Liver (tissue), 9 donors: ENCODE data around the gene RP9. TPM values are rescaled to one million over a fixed set of nuclear protein-coding genes. Genes with fewer than 3 reads are reported as not detected.

Experiments used
- DNase-seq: peaks from one replicate; pipeline ENCODE4 v3.0.0-alpha.2; 2017; ENCODE audit warnings: low spot score
- H3K27ac ChIP-seq, 2 donors: one replicate each; pipeline ENCODE4 v1.7.0; 2013; ENCODE audit warnings: inconsistent platforms in 2 of 2, low read length in 2 of 2, control low read depth in 1 of 2, low read depth in 1 of 2, mild to moderate bottlenecking in 1 of 2
- H3K27me3 ChIP-seq, 4 donors: one replicate each; pipeline versions ENCODE4 v1.6.1 to v1.7.0; 2013; ENCODE audit warnings: low read length in 3 of 4, inconsistent platforms in 1 of 4, mild to moderate bottlenecking in 1 of 4, moderate library complexity in 1 of 4; ENCODE audit not compliant: control insufficient read depth in 4 of 4, insufficient read depth in 4 of 4
- H3K36me3 ChIP-seq, 4 donors: one replicate each; pipeline versions ENCODE4 v1.6.1 to v1.7.0; 2013; ENCODE audit warnings: low read length in 3 of 4, mild to moderate bottlenecking in 3 of 4, low read depth in 1 of 4, moderate library complexity in 1 of 4; ENCODE audit not compliant: control insufficient read depth in 4 of 4, insufficient read depth in 3 of 4
- H3K4me1 ChIP-seq, 4 donors: one replicate each; pipeline versions ENCODE4 v1.6.1 to v1.7.0; 2013; ENCODE audit warnings: low read length in 3 of 4, mild to moderate bottlenecking in 3 of 4, moderate library complexity in 1 of 4; ENCODE audit not compliant: control insufficient read depth in 4 of 4, insufficient read depth in 4 of 4
- H3K4me3 ChIP-seq, 3 donors: one replicate each; pipeline versions ENCODE4 v1.6.1 to v1.7.0; 2013; ENCODE audit warnings: low read length in 3 of 3, control low read depth in 1 of 3, low read depth in 1 of 3, mild to moderate bottlenecking in 1 of 3
- H3K9ac ChIP-seq, 2 donors: one replicate each; pipeline ENCODE4 v1.7.0; 2013; ENCODE audit warnings: low read length in 2 of 2, mild to moderate bottlenecking in 2 of 2, moderate library complexity in 2 of 2, control low read depth in 1 of 2, low read depth in 1 of 2
- H3K9me3 ChIP-seq, 4 donors: one replicate each; pipeline versions ENCODE4 v1.6.1 to v1.7.0; 2013; ENCODE audit warnings: low read length in 3 of 4; ENCODE audit not compliant: control insufficient read depth in 4 of 4
- EGR1 ChIP-seq, 2 donors: IDR thresholded peaks; 2 replicates each; pipeline ENCODE4 v1.6.1; 2016 to 2018; ENCODE audit warnings: antibody characterized with exemption in 2 of 2, low read depth in 2 of 2
- FOXA1 ChIP-seq: IDR thresholded peaks from 2 replicates; pipeline ENCODE4 v1.6.1; 2016; ENCODE audit warnings: antibody characterized with exemption
- FOXA2 ChIP-seq: IDR thresholded peaks from 2 replicates; pipeline ENCODE4 v1.6.1; 2016; ENCODE audit warnings: antibody characterized with exemption
- GABPA ChIP-seq, 2 donors: IDR thresholded peaks in 1 of 2; conservative IDR thresholded peaks in 1 of 2; 2 replicates each; pipeline ENCODE4 v1.6.1; 2016; ENCODE audit warnings: antibody characterized with exemption in 2 of 2, mild to moderate bottlenecking in 1 of 2, moderate library complexity in 1 of 2
- HNF4A ChIP-seq, 2 donors: conservative IDR thresholded peaks; 2 replicates each; pipeline ENCODE4 v1.6.1; 2016; ENCODE audit warnings: antibody characterized with exemption in 2 of 2, mild to moderate bottlenecking in 2 of 2
- HNF4G ChIP-seq: IDR thresholded peaks from 2 replicates; pipeline ENCODE4 v1.6.1; 2016; ENCODE audit warnings: antibody characterized with exemption
- JUND ChIP-seq, 2 donors: IDR thresholded peaks; 2 replicates each; pipeline ENCODE4 v1.6.1; 2016; ENCODE audit warnings: antibody characterized with exemption in 2 of 2
- NR2F2 ChIP-seq: IDR thresholded peaks from 2 replicates; pipeline ENCODE4 v1.6.1; 2016; ENCODE audit warnings: antibody characterized with exemption
- REST ChIP-seq: IDR thresholded peaks from 2 replicates; pipeline ENCODE4 v1.6.1; 2016; ENCODE audit warnings: antibody characterized with exemption, mild to moderate bottlenecking
- RXRA ChIP-seq, 2 donors: IDR thresholded peaks; 2 replicates each; pipeline ENCODE4 v1.6.1; 2017 to 2018; ENCODE audit warnings: antibody characterized with exemption in 2 of 2, mild to moderate bottlenecking in 1 of 2
- SP1 ChIP-seq: IDR thresholded peaks from 2 replicates; pipeline ENCODE4 v1.6.1; 2018; ENCODE audit warnings: antibody characterized with exemption, mild to moderate bottlenecking
- TAF1 ChIP-seq: conservative IDR thresholded peaks from 2 replicates; pipeline ENCODE4 v1.6.1; 2016; ENCODE audit warnings: antibody characterized with exemption, mild to moderate bottlenecking
- YY1 ChIP-seq: IDR thresholded peaks from 2 replicates; pipeline ENCODE4 v1.6.1; 2016; ENCODE audit warnings: antibody characterized with exemption, mild to moderate bottlenecking
- WGBS: extraction: QIAGEN DNeasy Blood & Tissue Kit; methylation state at CpG from one replicate; pipeline ENCODE4 v1.1.7; 2013; 5-methylcytosine and 5-hydroxymethylcytosine counted together
- polyA plus RNA-seq, 2 donors: library from polyadenylated mRNA; stranded (reverse) in 1 of 2; unstranded in 1 of 2; fragments of 200-250 nt in 1 of 2; fragments of >200 nt in 1 of 2; fragmentation: Nextera tagmentation in 1 of 2; extraction: Ambion mirVana in 1 of 2; gene quantifications; one replicate each; pipeline versions ENCODE4 v1.2.1 to v1.2.3, GENCODE V29; 2013 to 2015
- total RNA-seq, 2 donors: library from RNA; depleted of rRNA; stranded (reverse); fragments of >200 nt; gene quantifications; one replicate each; pipeline ENCODE4 v1.2.3, GENCODE V29; 2014
- TF ChIP-seq, protein P1 (sequence below): IDR thresholded peaks from 2 replicates; pipeline ENCODE4 v1.6.1; 2016; ENCODE audit warnings: antibody characterized with exemption
- TF ChIP-seq, protein P2 (sequence below): fragments of 150-350 bp; IDR thresholded peaks from 2 replicates; pipeline ENCODE4 v1.5.1; 2017; ENCODE audit warnings: improper control_type of control experiment, low read depth, low read length; ENCODE audit not compliant: missing input control
- TF ChIP-seq, protein P3 (sequence below): IDR thresholded peaks from 2 replicates; pipeline ENCODE4 v1.6.1; 2016; ENCODE audit warnings: antibody characterized with exemption
- donor health status: healthy.
- donor health status: healthy.
- donor health status: healthy.
- donor health status: healthy.
- donor health status: healthy.

Gene RP9
- total and polyA plus RNA-seq, 4 donors: 3.3 to 7.7 (median 4.4) TPM

- Histone ChIP-seq H3K27ac (no peak overlapping the region), H3K27me3 (no peaks in the 10 kb centered on the region), H3K4me3 (no peak overlapping the region), H3K9ac (no peak overlapping the region), H3K36me3 (peaks cover 5 to 46% (median 38%) of the 10 kb centered on the region in 4 donors), H3K4me1 (peaks cover 0 to 9% (median 5%) of the 10 kb centered on the region in 4 donors), H3K9me3 (no peaks in the 10 kb centered on the region)
- no peak for DNase-seq
- 90% methylated on average over 3 of the region's 3 CpGs for WGBS
- TF ChIP-seq RXRA (IDR thresholded peaks at IDR 0.05): no peak
- TF ChIP-seq, protein P1, sequence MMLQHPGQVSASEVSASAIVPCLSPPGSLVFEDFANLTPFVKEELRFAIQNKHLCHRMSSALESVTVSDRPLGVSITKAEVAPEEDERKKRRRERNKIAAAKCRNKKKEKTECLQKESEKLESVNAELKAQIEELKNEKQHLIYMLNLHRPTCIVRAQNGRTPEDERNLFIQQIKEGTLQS: no peak
- TF ChIP-seq GABPA (IDR thresholded peaks at IDR 0.05 in 1 of 2, conservative IDR thresholded peaks at IDR 0.05 in 1 of 2): no peak
- TF ChIP-seq TAF1: no peak
- no peak for TF ChIP-seq HNF4G
- no peak for TF ChIP-seq SP1
- TF ChIP-seq FOXA2: no peak
- no peak for TF ChIP-seq HNF4A (conservative IDR thresholded peaks at IDR 0.05)
- no peak for TF ChIP-seq REST
- TF ChIP-seq NR2F2: no peak
- TF ChIP-seq, protein P2, sequence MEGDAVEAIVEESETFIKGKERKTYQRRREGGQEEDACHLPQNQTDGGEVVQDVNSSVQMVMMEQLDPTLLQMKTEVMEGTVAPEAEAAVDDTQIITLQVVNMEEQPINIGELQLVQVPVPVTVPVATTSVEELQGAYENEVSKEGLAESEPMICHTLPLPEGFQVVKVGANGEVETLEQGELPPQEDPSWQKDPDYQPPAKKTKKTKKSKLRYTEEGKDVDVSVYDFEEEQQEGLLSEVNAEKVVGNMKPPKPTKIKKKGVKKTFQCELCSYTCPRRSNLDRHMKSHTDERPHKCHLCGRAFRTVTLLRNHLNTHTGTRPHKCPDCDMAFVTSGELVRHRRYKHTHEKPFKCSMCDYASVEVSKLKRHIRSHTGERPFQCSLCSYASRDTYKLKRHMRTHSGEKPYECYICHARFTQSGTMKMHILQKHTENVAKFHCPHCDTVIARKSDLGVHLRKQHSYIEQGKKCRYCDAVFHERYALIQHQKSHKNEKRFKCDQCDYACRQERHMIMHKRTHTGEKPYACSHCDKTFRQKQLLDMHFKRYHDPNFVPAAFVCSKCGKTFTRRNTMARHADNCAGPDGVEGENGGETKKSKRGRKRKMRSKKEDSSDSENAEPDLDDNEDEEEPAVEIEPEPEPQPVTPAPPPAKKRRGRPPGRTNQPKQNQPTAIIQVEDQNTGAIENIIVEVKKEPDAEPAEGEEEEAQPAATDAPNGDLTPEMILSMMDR: no peak
Observed at GRCh38 chr7:33100770-33101169, 8.4 kb downstream of the RP9 start.

- 82% methylated on average over 4 of the region's 4 CpGs for WGBS
- Histone ChIP-seq H3K4me1 (peaks cover 0 to 9% (median 5%) of the 10 kb centered on the region in 4 donors), H3K4me3 (no peak overlapping the region), H3K9ac (no peak overlapping the region), H3K9me3 (no peaks in the 10 kb centered on the region), H3K36me3 (peaks cover 5 to 56% (median 45%) of the 10 kb centered on the region in 4 donors), H3K27ac (no peak overlapping the region), H3K27me3 (no peaks in the 10 kb centered on the region)
- no peak for DNase-seq
- TF ChIP-seq, protein P3, sequence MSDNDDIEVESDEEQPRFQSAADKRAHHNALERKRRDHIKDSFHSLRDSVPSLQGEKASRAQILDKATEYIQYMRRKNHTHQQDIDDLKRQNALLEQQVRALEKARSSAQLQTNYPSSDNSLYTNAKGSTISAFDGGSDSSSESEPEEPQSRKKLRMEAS: no peak
- no peak for TF ChIP-seq YY1
- no peak for TF ChIP-seq JUND (IDR thresholded peaks at IDR 0.05)
- TF ChIP-seq, protein P2: no peak
- no peak for TF ChIP-seq RXRA (IDR thresholded peaks at IDR 0.05)
- TF ChIP-seq REST: no peak
- no peak for TF ChIP-seq HNF4G
- no peak for TF ChIP-seq TAF1
- TF ChIP-seq SP1: no peak
- no peak for TF ChIP-seq FOXA1
- TF ChIP-seq EGR1 (IDR thresholded peaks at IDR 0.05; ENCODE audit: low read depth in 2 of 2): no peak
- TF ChIP-seq NR2F2: no peak
- no peak for TF ChIP-seq FOXA2
Observed at GRCh38 chr7:33099154-33099940, 9.9 kb downstream of the RP9 start.
